ENCODE measurements around the gene IGSF10.

- TF ChIP-seq POLR2A (IDR thresholded peaks at IDR 0.05) (no peak), CTCF (IDR thresholded peaks at IDR 0.05) (no peak)
Observed at GRCh38 chr3:151426341-151426657, 34.6 kb downstream of the IGSF10 start.

Measured in uterus (tissue), 2 donors.